HEK293T (cell line): ENCODE data around the gene DNAH14.
"Not testable (repeated sequence)": the region's sequence is repeated elsewhere in the genome, so short reads cannot be mapped to it uniquely, and the experiment has no call there.

Experiments used
- CTCF ChIA-PET: fragments of 350-600 bp; formaldehyde crosslinking; extraction: SDS; loops from one replicate; lab custom pipeline; 2021; ENCODE audit warnings: antibody characterized with exemption, inconsistent platforms; lab: Yijun Ruan, JAX
- POLR2A ChIA-PET: fragments of 350-600 bp; formaldehyde crosslinking; extraction: SDS; loops from one replicate; lab custom pipeline; 2020; ENCODE audit warnings: antibody characterized with exemption, inconsistent platforms; lab: Yijun Ruan, JAX
- DNase-seq: peaks from one replicate; pipeline ENCODE4 v3.0.0; 2012; ENCODE audit warnings: mixed read lengths; ENCODE audit errors: extremely low spot score
- ARNT ChIP-seq: fragments of 450-650 bp; IDR thresholded peaks from 2 replicates; pipeline ENCODE4 v1.6.1; 2017; ENCODE audit warnings: mild to moderate bottlenecking
- BHLHE40 ChIP-seq: fragments of 450-650 bp; IDR thresholded peaks from 2 replicates; pipeline ENCODE4 v1.6.1; 2016; ENCODE audit warnings: mild to moderate bottlenecking, moderate library complexity, borderline replicate concordance
- CTBP1 ChIP-seq: fragments of 450-650 bp; IDR thresholded peaks from 2 replicates; pipeline ENCODE4 v1.6.1; 2016; ENCODE audit warnings: borderline replicate concordance
- ELF4 ChIP-seq: fragments of 450-650 bp; IDR thresholded peaks from 2 replicates; pipeline ENCODE4 v1.6.1; 2017; ENCODE audit warnings: antibody characterized with exemption
- FOXA1 ChIP-seq: fragments of 450-650 bp; IDR thresholded peaks from 2 replicates; pipeline ENCODE4 v1.6.1; 2016; ENCODE audit warnings: mild to moderate bottlenecking
- FOXK2 ChIP-seq: fragments of 450-650 bp; IDR thresholded peaks from 2 replicates; pipeline ENCODE4 v1.6.1; 2016; ENCODE audit warnings: mild to moderate bottlenecking
- FOXM1 ChIP-seq: fragments of 450-650 bp; IDR thresholded peaks from 2 replicates; pipeline ENCODE4 v1.6.1; 2017; ENCODE audit warnings: mild to moderate bottlenecking, borderline replicate concordance
- HDGF ChIP-seq: fragments of 450-650 bp; IDR thresholded peaks from 2 replicates; pipeline ENCODE4 v1.6.1; 2017; ENCODE audit warnings: antibody characterized with exemption, borderline replicate concordance
- L3MBTL2 ChIP-seq: fragments of 450-650 bp; conservative IDR thresholded peaks from 2 replicates; pipeline ENCODE4 v1.6.1; 2016; ENCODE audit warnings: mild to moderate bottlenecking
- LEF1 ChIP-seq: fragments of 450-650 bp; IDR thresholded peaks from 2 replicates; pipeline ENCODE4 v1.6.1; 2017; ENCODE audit warnings: mild to moderate bottlenecking, borderline replicate concordance
- NFRKB ChIP-seq: fragments of 450-650 bp; IDR thresholded peaks from 2 replicates; pipeline ENCODE4 v1.6.1; 2016; ENCODE audit warnings: mild to moderate bottlenecking, moderate library complexity
- SP1 ChIP-seq: fragments of 450-650 bp; IDR thresholded peaks from 2 replicates; pipeline ENCODE4 v1.6.1; 2017
- SUZ12 ChIP-seq: fragments of 450-650 bp; IDR thresholded peaks from 2 replicates; pipeline ENCODE4 v1.6.1; 2016; ENCODE audit warnings: mild to moderate bottlenecking
- TARDBP ChIP-seq: fragments of 450-650 bp; IDR thresholded peaks from 2 replicates; pipeline ENCODE4 v1.6.1; 2016
- ZNF384 ChIP-seq: fragments of 450-650 bp; IDR thresholded peaks from 2 replicates; pipeline ENCODE4 v1.6.1; 2016
- TF ChIP-seq, protein P1 (sequence below): fragments of 450-650 bp; IDR thresholded peaks from 2 replicates; pipeline ENCODE4 v1.6.1; 2016

DNAH14 gene

DNA sequence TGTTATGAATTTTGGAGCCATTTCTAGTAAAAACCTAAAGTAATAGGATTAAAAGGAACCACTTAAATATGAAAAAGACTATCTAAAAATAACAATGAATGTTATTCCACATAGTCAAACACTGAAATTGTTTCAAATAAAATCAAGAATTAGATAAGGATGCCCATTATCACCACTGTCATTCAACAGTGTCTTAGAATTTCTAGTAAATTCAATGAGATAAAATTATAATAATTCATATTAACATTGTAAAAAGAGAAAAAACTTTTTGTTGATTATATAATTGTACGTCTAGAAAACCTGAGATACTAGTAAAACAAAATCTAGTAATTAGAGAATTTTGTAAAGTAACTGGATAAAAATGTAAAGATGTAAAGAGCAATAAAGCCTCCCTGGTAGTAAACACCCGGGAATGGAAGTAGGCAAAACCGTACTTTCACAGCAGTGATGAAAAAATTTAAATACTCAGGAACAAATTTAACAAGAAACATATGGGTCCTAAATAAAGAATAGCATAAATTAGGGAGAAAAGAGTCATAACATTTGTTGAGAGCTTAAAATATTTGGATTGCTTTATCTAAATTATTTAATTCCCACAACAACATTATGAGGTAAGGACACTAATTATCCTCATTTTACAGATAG, 442.0 kb downstream of the DNAH14 start:
- DNase-seq, result no peak
- POLR2A ChIA-PET, result no interaction called here
- no peak for TF ChIP-seq TARDBP
- TF ChIP-seq SUZ12, result no peak
- TF ChIP-seq FOXM1, result no peak
- no peak for TF ChIP-seq ARNT
- no peak for TF ChIP-seq ELF4
- no peak for TF ChIP-seq LEF1
- no peak for TF ChIP-seq ZNF384
- TF ChIP-seq L3MBTL2, result no peak
- TF ChIP-seq, protein P1, sequence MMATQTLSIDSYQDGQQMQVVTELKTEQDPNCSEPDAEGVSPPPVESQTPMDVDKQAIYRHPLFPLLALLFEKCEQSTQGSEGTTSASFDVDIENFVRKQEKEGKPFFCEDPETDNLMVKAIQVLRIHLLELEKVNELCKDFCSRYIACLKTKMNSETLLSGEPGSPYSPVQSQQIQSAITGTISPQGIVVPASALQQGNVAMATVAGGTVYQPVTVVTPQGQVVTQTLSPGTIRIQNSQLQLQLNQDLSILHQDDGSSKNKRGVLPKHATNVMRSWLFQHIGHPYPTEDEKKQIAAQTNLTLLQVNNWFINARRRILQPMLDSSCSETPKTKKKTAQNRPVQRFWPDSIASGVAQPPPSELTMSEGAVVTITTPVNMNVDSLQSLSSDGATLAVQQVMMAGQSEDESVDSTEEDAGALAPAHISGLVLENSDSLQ, result no peak
- TF ChIP-seq FOXK2, result no peak
- CTCF ChIA-PET, result interaction anchor here (0.6 kb wide), 1 partner anchor 17 kb away, joined by 6 read pairs; no protein-coding TSS in a partner anchor

DNA sequence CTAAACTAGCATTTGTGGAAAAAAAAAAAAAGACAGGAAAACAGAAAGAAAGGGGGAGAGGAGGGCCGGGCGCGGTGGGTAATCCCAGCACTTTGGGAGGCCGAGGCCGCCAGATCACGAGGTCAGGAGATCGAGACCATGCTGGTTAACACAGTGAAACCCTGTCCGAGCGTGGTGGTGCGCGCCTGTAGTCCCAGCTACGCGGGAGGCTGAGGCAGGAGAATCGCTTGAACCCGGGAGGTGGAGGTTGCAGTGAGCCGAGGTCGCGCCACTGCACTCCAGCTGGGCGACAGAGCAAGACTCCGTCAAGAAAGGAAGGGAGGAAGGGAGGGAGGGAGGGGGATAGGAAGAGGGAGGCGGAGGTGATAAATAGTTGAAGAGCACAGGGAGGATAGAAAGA, 443.7 kb downstream of the DNAH14 start:
- no peak for DNase-seq
- POLR2A ChIA-PET, result no interaction called here
- CTCF ChIA-PET, result no interaction called here
- TF ChIP-seq ARNT (no peak), ELF4 (no peak), L3MBTL2 (no peak), FOXA1 (no peak), FOXM1 (no peak)

GRCh38 chr1:225374996-225375395, 445.5 kb downstream of the DNAH14 start:
- TF ChIP-seq, protein P1, result no peak
- no peak for TF ChIP-seq HDGF
- TF ChIP-seq BHLHE40, result no peak
- TF ChIP-seq FOXK2, result no peak
- TF ChIP-seq SP1, result no peak
- TF ChIP-seq LEF1, result no peak
- TF ChIP-seq ZNF384, result no peak
- no peak for TF ChIP-seq ARNT
- TF ChIP-seq FOXM1, result no peak
- no peak for TF ChIP-seq SUZ12
- TF ChIP-seq ELF4, result no peak
- DNase-seq, result no peak
- POLR2A ChIA-PET, result no interaction called here
- CTCF ChIA-PET, result no interaction called here

- TF ChIP-seq FOXA1 (no peak), ZNF384 (no peak), HDGF (no peak), BHLHE40 (no peak), NFRKB (no peak), ARNT (peak; percentile 70; the same call in 1 of the 2 replicates), LEF1 (no peak), L3MBTL2 (peak; percentile 84), CTBP1 (peak; percentile 41; the same call in 1 of the 2 replicates), TARDBP (no peak), SP1 (no peak)
- TF ChIP-seq, protein P1, result peak; percentile 79
- CTCF ChIA-PET, result no interaction called here
- POLR2A ChIA-PET, result interaction anchor here (0.8 kb wide), 1 partner anchor 11 kb away, joined by 3 read pairs; no protein-coding TSS in a partner anchor
- DNase-seq, result peak; percentile 70
Measured at GRCh38 chr1:225378880-225379279, 449.4 kb downstream of the DNAH14 start.

GRCh38 chr1:225380691-225381090, 451.2 kb downstream of the DNAH14 start:
- no peak for DNase-seq
- ChIA-PET POLR2A (no interaction called here), CTCF (interaction anchor here (0.7 kb wide), 1 partner anchor 681 kb away, joined by 3 read pairs; no protein-coding TSS in a partner anchor)
- TF ChIP-seq TARDBP (no peak), SP1 (no peak), FOXA1 (no peak), SUZ12 (no peak), BHLHE40 (no peak), L3MBTL2 (no peak), FOXK2 (no peak), HDGF (no peak), NFRKB (no peak), CTBP1 (no peak), ZNF384 (no peak), ELF4 (no peak), FOXM1 (no peak), ARNT (no peak), LEF1 (no peak)
- TF ChIP-seq, protein P1, result no peak

GRCh38 chr1:225386860-225387259, 457.4 kb downstream of the DNAH14 start:
- POLR2A ChIA-PET, CTCF ChIA-PET, DNase-seq: not testable (repeated sequence)
